ENCODE results near the gene CACNA1A. TPM values are rescaled to one million over a fixed set of nuclear protein-coding genes. Genes with fewer than 3 reads are reported as not detected.
"Not testable (repeated sequence)": the region's sequence is repeated elsewhere in the genome, so short reads cannot be mapped to it uniquely, and the experiment has no call there.

Gene CACNA1A
- total and polyA plus RNA-seq, 9 donors = 0.58 to 2.8 (median 1.4) TPM

DNA sequence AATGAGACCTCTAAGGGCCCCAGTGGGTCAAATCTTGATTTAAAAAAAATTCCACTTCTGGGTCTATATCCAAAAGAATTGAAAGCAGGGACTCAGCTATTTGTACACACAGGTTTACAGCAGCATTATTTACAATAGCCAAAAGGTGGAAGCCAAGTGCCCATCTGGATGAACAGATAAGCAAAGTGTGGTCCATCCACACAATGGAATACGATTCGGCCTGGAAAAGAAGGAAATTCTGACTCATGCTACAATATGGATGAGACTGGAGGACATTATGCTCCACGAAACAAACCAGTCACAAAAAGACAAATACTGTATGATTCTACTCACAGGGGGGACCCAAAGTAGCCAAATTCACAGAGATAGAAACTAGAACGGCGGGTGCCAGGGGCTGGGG lies 76.7 kb downstream of the CACNA1A start:
- Histone ChIP-seq H3K4me1 (ENCODE audit: control insufficient read depth, insufficient read depth, low read length) (no peaks in the 10 kb centered on the region), H3K9me3 (replicated peaks; ENCODE audit: control insufficient read depth, low read depth, low read length) (no peaks in the 10 kb centered on the region), H3K36me3 (ENCODE audit: control insufficient read depth, insufficient read depth, low read length) (no peaks in the 10 kb centered on the region), H3K4me3 (ENCODE audit: low read length) (no peak overlapping the region), H3K27ac (ENCODE audit: low read length) (no peak overlapping the region), H3K27me3 (ENCODE audit: control insufficient read depth, insufficient read depth, low read length) (peaks cover 3% of the 10 kb centered on the region)
- DNase-seq = no peak
- 80% methylated on average over 2 of the region's 5 CpGs for WGBS (ENCODE audit: insufficient coverage)

DNA sequence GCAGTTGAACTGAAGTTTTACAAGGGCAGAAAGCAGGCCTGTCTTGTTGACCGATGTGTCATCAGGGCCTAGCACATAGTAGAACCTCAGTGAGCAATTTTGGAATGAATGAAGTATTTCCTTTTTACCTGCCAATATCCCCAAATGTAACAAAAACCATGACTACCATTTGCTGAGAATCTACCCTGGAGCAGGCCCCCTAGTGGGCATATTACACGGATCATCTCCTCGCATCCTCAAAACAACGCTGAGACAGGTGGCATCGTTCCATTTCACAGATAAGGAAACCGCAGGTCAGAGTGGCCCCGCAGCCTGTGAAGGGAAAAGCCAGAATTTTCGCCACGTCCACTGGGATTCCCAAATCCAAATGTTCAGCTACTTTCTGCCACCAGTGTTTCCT lies 77.9 kb downstream of the CACNA1A start:
- Histone ChIP-seq H3K4me1 (ENCODE audit: control insufficient read depth, insufficient read depth, low read length) (no peaks in the 10 kb centered on the region), H3K4me3 (ENCODE audit: low read length) (no peak overlapping the region), H3K27ac (ENCODE audit: low read length) (no peak overlapping the region), H3K9me3 (replicated peaks; ENCODE audit: control insufficient read depth, low read depth, low read length) (no peaks in the 10 kb centered on the region), H3K36me3 (ENCODE audit: control insufficient read depth, insufficient read depth, low read length) (no peaks in the 10 kb centered on the region), H3K27me3 (ENCODE audit: control insufficient read depth, insufficient read depth, low read length) (peaks cover 3% of the 10 kb centered on the region)
- DNase-seq = no peak
- WGBS (ENCODE audit: insufficient coverage) = 57% methylated on average over 8 of the region's 9 CpGs

DNA sequence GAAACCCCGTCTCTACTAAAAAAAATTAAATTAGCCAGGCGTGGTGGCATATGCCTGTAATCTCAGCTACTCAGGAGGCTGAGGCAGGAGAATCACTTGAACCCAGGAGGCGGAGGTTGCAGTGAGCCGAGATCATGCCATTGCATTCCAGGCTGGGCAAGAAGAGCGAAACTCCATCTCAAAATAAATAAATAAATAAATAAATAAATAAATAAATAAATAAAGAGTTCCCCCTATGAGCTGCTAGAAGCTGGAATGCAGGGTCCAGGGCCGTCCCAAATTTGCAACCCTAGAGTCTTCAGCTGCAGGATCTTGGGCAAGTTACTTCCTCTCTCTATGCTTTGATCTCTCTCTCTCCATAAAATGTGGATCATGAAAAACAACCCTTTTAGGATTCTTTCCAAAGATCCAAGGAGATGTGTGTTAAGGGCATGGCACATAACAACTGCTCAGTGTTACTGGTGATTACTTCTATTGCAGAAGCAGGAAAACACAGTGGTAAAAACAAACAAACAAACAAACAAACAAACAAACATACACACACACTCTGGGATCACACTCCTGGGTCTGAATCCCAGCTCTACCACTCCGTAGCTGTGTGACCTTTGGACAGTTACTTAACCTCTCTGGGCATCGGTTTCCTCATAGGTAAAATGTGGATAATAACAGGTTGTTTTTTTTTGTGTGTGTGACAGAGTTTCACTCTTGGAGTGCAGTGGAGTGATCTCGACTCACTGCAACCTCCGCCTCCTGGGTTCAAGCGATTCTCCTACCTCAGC lies 78.8 kb downstream of the CACNA1A start:
- 80% methylated on average over 1 of the region's 11 CpGs for WGBS (ENCODE audit: insufficient coverage)
- peaks cover 5% of the 10 kb centered on the region for H3K9me3 ChIP-seq (replicated peaks; ENCODE audit: control insufficient read depth, low read depth, low read length)
- H3K36me3 ChIP-seq (ENCODE audit: control insufficient read depth, insufficient read depth, low read length) = no peaks in the 10 kb centered on the region
- no peak overlapping the region for H3K4me3 ChIP-seq (ENCODE audit: low read length)
- no peaks in the 10 kb centered on the region for H3K4me1 ChIP-seq (ENCODE audit: control insufficient read depth, insufficient read depth, low read length)
- DNase-seq = no peak
- H3K27me3 ChIP-seq (ENCODE audit: control insufficient read depth, insufficient read depth, low read length) = peaks cover 3% of the 10 kb centered on the region
- no peak overlapping the region for H3K27ac ChIP-seq (ENCODE audit: low read length)

DNA sequence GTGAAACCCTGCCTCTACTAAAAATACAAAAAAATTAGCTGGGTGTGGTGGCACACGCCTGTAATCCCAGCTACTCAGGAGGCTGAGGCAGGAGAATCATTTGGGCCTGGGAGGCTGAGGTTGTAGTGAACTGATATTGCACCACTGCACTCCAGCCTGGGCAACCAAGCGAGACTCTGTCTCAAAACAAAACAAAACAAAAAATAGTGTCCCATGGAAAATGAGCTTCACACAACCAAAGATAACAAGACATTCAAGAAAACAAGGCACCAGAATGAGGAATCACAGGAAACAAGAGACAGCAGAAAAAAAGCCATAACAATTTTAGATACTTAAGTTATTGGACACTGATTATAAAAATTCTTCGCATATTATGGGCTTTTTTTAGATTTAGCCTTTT lies 80.4 kb downstream of the CACNA1A start:
- peaks cover 13% of the 10 kb centered on the region for H3K9me3 ChIP-seq (replicated peaks; ENCODE audit: control insufficient read depth, low read depth, low read length)
- H3K4me1 ChIP-seq (ENCODE audit: control insufficient read depth, insufficient read depth, low read length); H3K27ac ChIP-seq (ENCODE audit: low read length); H3K36me3 ChIP-seq (ENCODE audit: control insufficient read depth, insufficient read depth, low read length); H3K27me3 ChIP-seq (ENCODE audit: control insufficient read depth, insufficient read depth, low read length); DNase-seq; H3K4me3 ChIP-seq (ENCODE audit: low read length): not testable (repeated sequence)
- WGBS (ENCODE audit: insufficient coverage) = no CpG with 5 or more reads among the region's 3 CpGs

DNA sequence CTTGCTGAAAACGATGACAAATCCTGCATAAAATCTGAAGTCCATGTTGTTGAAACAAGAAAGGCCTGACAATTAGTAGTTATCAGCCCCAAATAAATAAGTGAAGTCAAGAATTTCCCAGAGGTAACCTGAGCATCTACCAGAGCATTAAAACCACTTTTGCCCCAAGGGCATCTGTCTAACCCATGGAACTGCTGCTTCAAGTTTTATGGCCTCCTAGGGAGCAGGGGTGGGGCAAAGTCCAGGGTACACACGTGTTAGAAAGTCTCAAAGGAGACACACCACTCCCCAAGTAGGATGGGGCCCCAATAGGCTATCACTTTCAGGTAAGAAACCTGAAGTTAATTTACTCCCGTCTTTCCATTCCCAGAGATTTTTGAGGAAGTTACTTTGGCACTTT lies 81.1 kb downstream of the CACNA1A start:
- Histone ChIP-seq H3K36me3 (ENCODE audit: control insufficient read depth, insufficient read depth, low read length) (no peaks in the 10 kb centered on the region), H3K27ac (ENCODE audit: low read length) (no peak overlapping the region), H3K9me3 (replicated peaks; ENCODE audit: control insufficient read depth, low read depth, low read length) (peaks cover 15% of the 10 kb centered on the region), H3K27me3 (ENCODE audit: control insufficient read depth, insufficient read depth, low read length) (peaks cover 3% of the 10 kb centered on the region), H3K4me3 (ENCODE audit: low read length) (no peak overlapping the region), H3K4me1 (ENCODE audit: control insufficient read depth, insufficient read depth, low read length) (no peaks in the 10 kb centered on the region)
- no peak for DNase-seq
- no CpG with 5 or more reads among the region's 3 CpGs for WGBS (ENCODE audit: insufficient coverage)

DNA sequence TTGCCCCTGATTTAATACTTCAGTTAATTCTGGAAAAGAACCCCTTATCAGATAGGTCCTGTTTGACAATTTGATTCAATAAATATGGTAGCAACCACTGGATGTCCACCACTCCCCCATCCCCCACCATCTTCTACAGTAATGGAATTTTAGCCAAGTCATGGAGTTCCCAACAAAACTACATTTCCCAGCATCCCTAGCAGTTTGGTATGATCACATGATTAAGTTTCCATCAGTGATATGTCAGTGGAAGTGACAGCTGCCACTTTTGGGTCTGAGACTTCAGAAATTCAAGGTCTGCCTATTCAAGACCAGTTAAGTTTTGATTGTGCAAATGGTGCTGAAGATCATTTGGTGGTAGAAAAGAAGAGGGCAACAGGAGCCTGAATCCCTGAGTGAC lies 85.5 kb downstream of the CACNA1A start:
- Histone ChIP-seq H3K27me3 (ENCODE audit: control insufficient read depth, insufficient read depth, low read length) (no peaks in the 10 kb centered on the region), H3K36me3 (ENCODE audit: control insufficient read depth, insufficient read depth, low read length) (no peaks in the 10 kb centered on the region), H3K27ac (ENCODE audit: low read length) (no peak overlapping the region), H3K4me1 (ENCODE audit: control insufficient read depth, insufficient read depth, low read length) (no peaks in the 10 kb centered on the region), H3K9me3 (replicated peaks; ENCODE audit: control insufficient read depth, low read depth, low read length) (peaks cover 15% of the 10 kb centered on the region), H3K4me3 (ENCODE audit: low read length) (no peak overlapping the region)
- DNase-seq = no peak

DNA sequence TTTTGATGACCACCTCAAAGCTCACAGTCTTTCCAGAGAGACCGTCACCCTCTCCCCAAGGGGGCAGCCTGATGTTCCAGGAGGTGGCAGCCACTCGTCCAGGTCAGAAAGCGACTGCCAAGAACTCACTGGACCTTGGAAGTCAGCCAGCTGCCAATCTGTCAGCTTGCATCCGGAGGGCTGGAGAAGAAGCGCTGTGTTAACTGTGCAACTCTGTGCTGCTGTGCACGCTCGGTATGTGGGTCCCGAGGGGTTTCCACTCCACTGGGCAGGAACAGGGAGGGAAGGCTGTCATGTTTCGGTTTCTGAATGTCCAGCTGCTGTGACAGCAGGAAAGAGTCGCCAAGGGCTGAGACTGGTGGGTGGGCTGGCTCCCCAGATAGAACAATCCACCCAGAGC lies 89.2 kb downstream of the CACNA1A start:
- WGBS (ENCODE audit: insufficient coverage) = 57% methylated on average over 8 of the region's 10 CpGs
- H3K9me3 ChIP-seq (replicated peaks; ENCODE audit: control insufficient read depth, low read depth, low read length) = peaks cover 7% of the 10 kb centered on the region
- no peak overlapping the region for H3K4me3 ChIP-seq (ENCODE audit: low read length)
- no peaks in the 10 kb centered on the region for H3K36me3 ChIP-seq (ENCODE audit: control insufficient read depth, insufficient read depth, low read length)
- no peak overlapping the region for H3K27ac ChIP-seq (ENCODE audit: low read length)
- peak; percentile 7 for DNase-seq
- H3K27me3 ChIP-seq (ENCODE audit: control insufficient read depth, insufficient read depth, low read length) = no peaks in the 10 kb centered on the region
- H3K4me1 ChIP-seq (ENCODE audit: control insufficient read depth, insufficient read depth, low read length) = no peaks in the 10 kb centered on the region

DNA sequence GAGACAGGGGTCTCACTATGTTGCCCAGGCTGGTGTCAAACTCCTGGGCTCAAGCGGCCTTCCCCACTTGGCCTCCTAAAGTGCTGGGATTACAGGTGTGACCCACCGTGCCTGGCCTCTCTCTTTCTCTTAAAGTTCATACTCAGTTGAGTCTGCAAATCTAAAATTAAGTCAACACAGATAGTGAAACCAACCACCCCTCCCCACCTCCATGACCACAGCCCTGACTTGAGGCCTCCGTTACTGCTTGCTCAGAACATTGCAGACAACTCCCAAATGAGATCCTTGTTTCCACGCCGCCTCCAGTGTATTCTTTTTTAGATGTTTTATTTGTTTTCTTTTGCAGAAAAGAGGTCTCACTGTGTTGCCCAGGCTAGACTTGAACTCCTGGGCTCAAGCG lies 94.4 kb downstream of the CACNA1A start:
- H3K27me3 ChIP-seq (ENCODE audit: control insufficient read depth, insufficient read depth, low read length) = no peaks in the 10 kb centered on the region
- no peak overlapping the region for H3K4me3 ChIP-seq (ENCODE audit: low read length)
- WGBS (ENCODE audit: insufficient coverage) = 71% methylated on average over 1 of the region's 6 CpGs
- H3K4me1 ChIP-seq (ENCODE audit: control insufficient read depth, insufficient read depth, low read length) = no peaks in the 10 kb centered on the region
- no peaks in the 10 kb centered on the region for H3K36me3 ChIP-seq (ENCODE audit: control insufficient read depth, insufficient read depth, low read length)
- DNase-seq = no peak
- H3K27ac ChIP-seq (ENCODE audit: low read length) = no peak overlapping the region
- no peaks in the 10 kb centered on the region for H3K9me3 ChIP-seq (replicated peaks; ENCODE audit: control insufficient read depth, low read depth, low read length)

DNA sequence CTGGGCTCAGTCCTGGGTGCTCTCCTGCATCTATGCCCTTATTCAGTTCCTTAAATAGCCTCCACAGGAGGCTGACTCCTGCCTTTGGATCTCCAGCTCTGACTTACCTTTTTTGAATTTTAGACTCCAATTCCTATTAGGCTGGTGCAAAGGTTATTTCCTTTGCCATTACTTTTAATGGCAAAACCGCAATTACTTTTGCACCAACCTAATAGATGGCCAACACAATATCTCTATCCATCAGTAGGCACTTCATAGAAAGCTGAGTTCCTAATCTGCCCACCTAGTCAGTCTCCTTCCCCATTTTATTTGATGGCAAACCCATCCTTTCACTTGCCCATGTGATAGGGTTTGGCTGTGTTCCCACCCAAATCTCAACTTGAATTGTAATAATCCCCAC lies 95.3 kb downstream of the CACNA1A start:
- 80% methylated on average over 1 of the region's 1 CpG for WGBS (ENCODE audit: insufficient coverage)
- no peak overlapping the region for H3K27ac ChIP-seq (ENCODE audit: low read length)
- no peak for DNase-seq
- no peaks in the 10 kb centered on the region for H3K9me3 ChIP-seq (replicated peaks; ENCODE audit: control insufficient read depth, low read depth, low read length)
- no peaks in the 10 kb centered on the region for H3K4me1 ChIP-seq (ENCODE audit: control insufficient read depth, insufficient read depth, low read length)
- no peaks in the 10 kb centered on the region for H3K27me3 ChIP-seq (ENCODE audit: control insufficient read depth, insufficient read depth, low read length)
- no peaks in the 10 kb centered on the region for H3K36me3 ChIP-seq (ENCODE audit: control insufficient read depth, insufficient read depth, low read length)
- no peak overlapping the region for H3K4me3 ChIP-seq (ENCODE audit: low read length)

DNA sequence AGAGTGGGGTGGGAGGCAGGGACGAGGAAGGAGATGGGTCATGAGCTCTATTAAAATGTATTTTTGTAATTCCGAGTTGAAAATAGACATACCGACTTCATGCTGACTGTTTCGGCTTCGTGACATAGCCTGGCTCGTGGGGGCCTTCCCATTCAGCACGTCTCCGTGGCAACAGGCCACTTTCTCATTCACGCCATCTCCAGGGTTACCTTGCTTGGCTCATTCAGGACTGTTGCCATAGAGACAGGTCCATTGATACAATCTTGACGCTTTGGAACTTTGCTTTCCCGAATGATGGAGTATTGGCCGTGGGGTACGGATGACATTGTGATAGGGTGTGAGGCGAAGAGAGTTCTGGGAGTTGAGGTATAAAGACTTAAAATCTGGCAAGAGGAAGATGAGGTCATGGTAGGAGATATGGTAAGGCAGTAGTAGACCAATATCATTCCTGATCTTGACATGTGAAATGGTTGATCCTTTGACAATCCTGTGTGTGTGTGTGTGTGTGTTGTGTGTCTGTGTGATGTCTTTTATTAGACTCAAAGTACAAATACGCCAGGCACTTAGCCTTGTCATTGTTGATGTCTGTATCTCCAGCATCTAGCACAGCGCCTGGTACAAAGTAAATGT lies 97.3 kb downstream of the CACNA1A start:
- Histone ChIP-seq H3K4me3 (ENCODE audit: low read length) (no peak overlapping the region), H3K36me3 (ENCODE audit: control insufficient read depth, insufficient read depth, low read length) (no peaks in the 10 kb centered on the region), H3K27me3 (ENCODE audit: control insufficient read depth, insufficient read depth, low read length) (no peaks in the 10 kb centered on the region), H3K27ac (ENCODE audit: low read length) (no peak overlapping the region), H3K4me1 (ENCODE audit: control insufficient read depth, insufficient read depth, low read length) (no peaks in the 10 kb centered on the region), H3K9me3 (replicated peaks; ENCODE audit: control insufficient read depth, low read depth, low read length) (no peaks in the 10 kb centered on the region)
- WGBS (ENCODE audit: insufficient coverage) = 77% methylated on average over 13 of the region's 16 CpGs
- DNase-seq = no peak

Measured in muscle of leg (tissue), 11 donors.